GM23248 (cell line): ENCODE data around the gene LYPD3. TPM values are rescaled to one million over a fixed set of nuclear protein-coding genes. Genes with fewer than 3 reads are reported as not detected.

Experiments
- DNase-seq: peaks from one replicate; pipeline ENCODE4 v3.0.0-alpha.2; 2015
- H2AFZ ChIP-seq: fragments of 200-600 bp; sonication (generic); 2 replicates; pipeline ENCODE4 v1.6.1; 2016; ENCODE audit warnings: antibody characterized with exemption
- H3F3A ChIP-seq: fragments of 200-600 bp; sonication (generic); 2 replicates; pipeline ENCODE4 v1.6.1; 2016; ENCODE audit warnings: mild to moderate bottlenecking, antibody characterized with exemption, mixed run types; ENCODE audit not compliant: insufficient read depth
- H3K27ac ChIP-seq: fragments of 200-600 bp; sonication (generic); 2 replicates; pipeline ENCODE4 v1.5.1; 2016; ENCODE audit warnings: mild to moderate bottlenecking
- H3K27me3 ChIP-seq: fragments of 200-600 bp; sonication (generic); replicated peaks from 2 replicates; pipeline ENCODE4 v1.6.1; 2016; ENCODE audit warnings: mild to moderate bottlenecking; ENCODE audit not compliant: insufficient read depth
- H3K36me3 ChIP-seq: fragments of 200-600 bp; sonication (generic); 2 replicates; pipeline ENCODE4 v1.6.1; 2016; ENCODE audit warnings: low read depth, mild to moderate bottlenecking
- H3K4me1 ChIP-seq: fragments of 200-600 bp; sonication (generic); 2 replicates; pipeline ENCODE4 v1.6.1; 2016; ENCODE audit warnings: mild to moderate bottlenecking; ENCODE audit not compliant: insufficient read depth
- H3K4me2 ChIP-seq: fragments of 200-600 bp; sonication (generic); one replicate; pipeline ENCODE4 v1.6.1; 2016; ENCODE audit warnings: mild to moderate bottlenecking; ENCODE audit not compliant: unreplicated experiment
- H3K4me3 ChIP-seq: fragments of 200-600 bp; sonication (generic); 2 replicates; pipeline ENCODE4 v1.5.1; 2016; ENCODE audit warnings: mild to moderate bottlenecking
- H3K79me2 ChIP-seq: fragments of 200-600 bp; sonication (generic); 2 replicates; pipeline ENCODE4 v1.6.1; 2016; ENCODE audit warnings: mild to moderate bottlenecking; ENCODE audit not compliant: insufficient read depth
- H3K9ac ChIP-seq: fragments of 200-600 bp; sonication (generic); 2 replicates; pipeline ENCODE4 v1.6.1; 2016; ENCODE audit warnings: mild to moderate bottlenecking
- H3K9me2 ChIP-seq: fragments of 200-600 bp; sonication (generic); 2 replicates; pipeline ENCODE4 v1.6.1; 2016; ENCODE audit warnings: mixed run types, mild to moderate bottlenecking, moderate library complexity; ENCODE audit not compliant: insufficient read depth
- H3K9me3 ChIP-seq: fragments of 200-600 bp; sonication (generic); one replicate; pipeline ENCODE4 v1.6.1; 2017; ENCODE audit warnings: low read depth
- H4K20me1 ChIP-seq: fragments of 200-600 bp; sonication (generic); 2 replicates; pipeline ENCODE4 v1.6.0; 2016; ENCODE audit not compliant: insufficient read depth
- EZH2 ChIP-seq: fragments of 200-600 bp; sonication (generic); IDR thresholded peaks from 2 replicates; pipeline ENCODE4 v1.6.1; 2018; ENCODE audit warnings: antibody characterized with exemption, mild to moderate bottlenecking; ENCODE audit not compliant: insufficient read depth, poor library complexity, severe bottlenecking
- EZH2phosphoT487 ChIP-seq: fragments of 200-600 bp; sonication (generic); IDR thresholded peaks from 2 replicates; pipeline ENCODE4 v1.6.1; 2018; ENCODE audit warnings: antibody characterized with exemption, moderate library complexity, mild to moderate bottlenecking, low read depth; ENCODE audit not compliant: insufficient read depth
- WGBS, 2 experiments: methylation state at CpG; one replicate each; pipeline ENCODE4 v1.1.6; 2015 to 2017; ENCODE audit warnings: low lambda C conversion rate in 2 of 2, low coverage in 1 of 2; ENCODE audit errors: missing lambda C conversion rate in 2 of 2; 5-methylcytosine and 5-hydroxymethylcytosine counted together
- in situ Hi-C: fragments of 300-500 bp; cut with MboI; formaldehyde crosslinking; loops from 2 replicates; pipeline ENCODE4 v1.15.0; 2020
- polyA plus RNA-seq: library from polyadenylated mRNA; unstranded; fragments of >200 nt; fragmentation: Nextera tagmentation; extraction: Ambion mirVana; gene quantifications from 2 replicates; pipeline ENCODE4 v1.2.1, GENCODE V29; 2016
- total RNA-seq: library from RNA; depleted of rRNA; stranded (reverse); fragments of >200 nt; shearing (Covaris generic); gene quantifications from 2 replicates; pipeline ENCODE4 v1.2.3, GENCODE V29; 2014

LYPD3 gene
- total and polyA plus RNA-seq, 2 experiments from 2014 or later = 0.28 TPM; not detected in 1

DNA sequence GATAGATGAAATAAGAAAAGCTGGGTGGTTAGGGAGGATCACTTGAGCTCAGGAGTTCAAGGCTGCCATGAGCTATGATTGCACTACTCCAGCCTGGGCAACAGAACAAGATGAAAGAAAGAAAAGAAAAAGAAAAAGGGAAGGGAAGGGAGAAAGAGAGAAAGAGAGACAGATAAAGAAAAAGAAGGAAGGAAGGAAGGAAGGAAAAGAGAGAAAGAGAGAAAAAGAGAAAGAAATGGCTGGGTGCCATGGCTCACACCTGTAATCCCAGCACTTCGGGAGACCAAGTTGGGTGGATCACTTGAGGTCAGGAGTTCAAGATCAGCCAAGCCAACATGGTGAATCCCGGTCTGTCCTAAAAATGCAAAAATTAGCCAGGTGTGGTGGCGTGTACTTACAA is 29.6 kb downstream of the LYPD3 start:
- TF ChIP-seq EZH2 = no peak
- TF ChIP-seq EZH2phosphoT487 = no peak
- in situ Hi-C loops = no loop called here

GRCh38 chr19:43433689-43434088 is 31.7 kb downstream of the LYPD3 start:
- no peaks in the 10 kb centered on the region for H3K79me2 ChIP-seq
- no peak overlapping the region for H2AFZ ChIP-seq
- in situ Hi-C loops = no loop called here
- DNase-seq = no peak
- no peaks in the 10 kb centered on the region for H3K9me3 ChIP-seq
- no peak overlapping the region for H3K9ac ChIP-seq
- no peak overlapping the region for H3K4me2 ChIP-seq
- H3F3A ChIP-seq = peaks cover 13% of the 10 kb centered on the region
- no peaks in the 10 kb centered on the region for H4K20me1 ChIP-seq
- H3K9me2 ChIP-seq = no peaks in the 10 kb centered on the region
- no peak overlapping the region for H3K4me3 ChIP-seq
- H3K27ac ChIP-seq = no peak overlapping the region
- TF ChIP-seq EZH2phosphoT487 = no peak
- TF ChIP-seq EZH2 = no peak
- peaks cover 5% of the 10 kb centered on the region for H3K4me1 ChIP-seq
- H3K36me3 ChIP-seq = no peaks in the 10 kb centered on the region
- WGBS, 2 experiments = 63 to 76% methylated on average over 6 of the region's 6 CpGs
- no peaks in the 10 kb centered on the region for H3K27me3 ChIP-seq

More for the DNA sequence above, 29.6 kb downstream of the LYPD3 start:
- no peaks in the 10 kb centered on the region for H3K9me3 ChIP-seq
- no peaks in the 10 kb centered on the region for H4K20me1 ChIP-seq
- H2AFZ ChIP-seq = no peak overlapping the region
- H3K4me3 ChIP-seq = no peak overlapping the region
- no peaks in the 10 kb centered on the region for H3K36me3 ChIP-seq
- no peaks in the 10 kb centered on the region for H3K9me2 ChIP-seq
- no peak for DNase-seq
- H3F3A ChIP-seq = peaks cover 16% of the 10 kb centered on the region
- H3K4me2 ChIP-seq = no peak overlapping the region
- peaks cover 9% of the 10 kb centered on the region for H3K4me1 ChIP-seq
- no peaks in the 10 kb centered on the region for H3K79me2 ChIP-seq
- no peak overlapping the region for H3K9ac ChIP-seq
- no peaks in the 10 kb centered on the region for H3K27me3 ChIP-seq
- 91 to 95% methylated on average over 3 of the region's 3 CpGs for WGBS, 2 experiments
- H3K27ac ChIP-seq = no peak overlapping the region

GRCh38 chr19:43433358-43433673 is 32.1 kb downstream of the LYPD3 start:
- H3K9me2 ChIP-seq = no peaks in the 10 kb centered on the region
- H3K9ac ChIP-seq = no peak overlapping the region
- H3K27ac ChIP-seq = no peak overlapping the region
- H3K36me3 ChIP-seq = no peaks in the 10 kb centered on the region
- H3K9me3 ChIP-seq = no peaks in the 10 kb centered on the region
- H3K27me3 ChIP-seq = no peaks in the 10 kb centered on the region
- H3K4me2 ChIP-seq = no peak overlapping the region
- DNase-seq = no peak
- TF ChIP-seq EZH2 = no peak
- no peak for TF ChIP-seq EZH2phosphoT487
- H3K4me3 ChIP-seq = no peak overlapping the region
- H4K20me1 ChIP-seq = no peaks in the 10 kb centered on the region
- no peaks in the 10 kb centered on the region for H3K79me2 ChIP-seq
- in situ Hi-C loops = no loop called here
- H3F3A ChIP-seq = peaks cover 9% of the 10 kb centered on the region; the same call in 1 of the 2 replicates
- peaks cover 2% of the 10 kb centered on the region; the same call in 1 of the 2 replicates for H3K4me1 ChIP-seq
- H2AFZ ChIP-seq = no peak overlapping the region
- WGBS, 2 experiments = 94 to 97% methylated on average over 2 of the region's 2 CpGs

DNA sequence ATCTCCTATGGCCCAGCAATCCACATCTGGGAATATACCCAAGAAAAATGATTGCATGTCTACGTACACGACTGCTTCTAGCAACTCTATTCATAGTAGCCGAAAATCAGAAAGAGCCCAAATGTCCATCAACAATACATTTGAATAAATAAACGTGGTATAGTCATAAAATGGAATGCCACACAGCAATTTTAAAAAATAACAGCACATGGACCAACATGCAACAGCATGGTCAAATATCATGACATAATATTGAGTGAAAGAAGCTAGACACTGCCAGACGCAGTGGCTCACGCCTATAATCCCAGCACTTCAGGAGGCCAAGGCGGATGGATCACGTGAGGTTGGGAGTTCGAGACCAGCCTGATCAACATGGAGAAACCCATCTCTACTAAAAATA is 34.4 kb downstream of the LYPD3 start:
- no peak overlapping the region for H3K4me3 ChIP-seq
- no peak for TF ChIP-seq EZH2
- no peak for TF ChIP-seq EZH2phosphoT487
- H2AFZ ChIP-seq = no peak overlapping the region
- no peaks in the 10 kb centered on the region for H3K9me2 ChIP-seq
- no peaks in the 10 kb centered on the region for H4K20me1 ChIP-seq
- no peaks in the 10 kb centered on the region for H3K36me3 ChIP-seq
- H3F3A ChIP-seq = no peaks in the 10 kb centered on the region
- 68 to 72% methylated on average over 9 of the region's 9 CpGs for WGBS, 2 experiments
- no peak overlapping the region for H3K9ac ChIP-seq
- H3K27ac ChIP-seq = no peak overlapping the region
- no peak for DNase-seq
- H3K27me3 ChIP-seq = no peaks in the 10 kb centered on the region
- H3K4me1 ChIP-seq = no peaks in the 10 kb centered on the region
- H3K9me3 ChIP-seq = no peaks in the 10 kb centered on the region
- no peaks in the 10 kb centered on the region for H3K79me2 ChIP-seq
- H3K4me2 ChIP-seq = no peak overlapping the region
- in situ Hi-C loops = no loop called here

- Histone ChIP-seq H3K27ac (no peak overlapping the region), H3F3A (no peaks in the 10 kb centered on the region), H3K4me1 (no peaks in the 10 kb centered on the region), H3K9me2 (no peaks in the 10 kb centered on the region), H3K36me3 (no peaks in the 10 kb centered on the region), H4K20me1 (no peaks in the 10 kb centered on the region), H3K4me2 (no peak overlapping the region), H2AFZ (no peak overlapping the region), H3K79me2 (no peaks in the 10 kb centered on the region), H3K27me3 (no peaks in the 10 kb centered on the region), H3K4me3 (no peak overlapping the region), H3K9ac (no peak overlapping the region), H3K9me3 (no peaks in the 10 kb centered on the region)
- no peak for DNase-seq
- TF ChIP-seq EZH2phosphoT487 (no peak), EZH2 (no peak)
- WGBS, 2 experiments = 72 to 76% methylated on average over 6 of the region's 6 CpGs
- in situ Hi-C loops = no loop called here
Measured at GRCh38 chr19:43430142-43430710, 35.2 kb downstream of the LYPD3 start.
